ENCODE results near the gene RRP9.

RRP9 gene

GRCh38 chr3:51970606-51971300 is 29.0 kb upstream of the RRP9 start:
- no peak for DNase-seq

- no peak for DNase-seq
Measured at GRCh38 chr3:51969841-51970240, 28.1 kb upstream of the RRP9 start.

GRCh38 chr3:51968883-51969678 is 27.4 kb upstream of the RRP9 start:
- no peak for DNase-seq

GRCh38 chr3:51968170-51968775 is 26.6 kb upstream of the RRP9 start:
- DNase-seq, result no peak

GRCh38 chr3:51967384-51968169 is 25.9 kb upstream of the RRP9 start, which contains the start of gene PCBP4:
PCBP4 (minus strand) TSS chr3:51967454; CDS start chr3:51961240, 6,214 bp downstream.
- DNase-seq, result no peak

GRCh38 chr3:51966922-51967383 is 25.2 kb upstream of the RRP9 start:
- DNase-seq, result no peak

GRCh38 chr3:51966486-51966885 is 24.8 kb upstream of the RRP9 start:
- DNase-seq, result no peak

GRCh38 chr3:51966016-51966415 is 24.3 kb upstream of the RRP9 start:
- DNase-seq, result no peak

- no peak for DNase-seq
Measured at GRCh38 chr3:51964521-51964920, 22.8 kb upstream of the RRP9 start.

- no peak for DNase-seq
Measured at GRCh38 chr3:51963951-51964451, 22.3 kb upstream of the RRP9 start.

- no peak for DNase-seq
Measured at GRCh38 chr3:51962854-51963530, 21.3 kb upstream of the RRP9 start.

GRCh38 chr3:51961602-51962569 is 20.2 kb upstream of the RRP9 start:
- DNase-seq, result no peak

GRCh38 chr3:51961011-51961410 is 19.3 kb upstream of the RRP9 start:
- no peak for DNase-seq

GRCh38 chr3:51960386-51960785 is 18.7 kb upstream of the RRP9 start:
- no peak for DNase-seq

- no peak for DNase-seq
Measured at GRCh38 chr3:51959651-51960050, 17.9 kb upstream of the RRP9 start.

GRCh38 chr3:51958603-51959521 is 17.2 kb upstream of the RRP9 start:
- DNase-seq, result no peak

GRCh38 chr3:51957520-51958205 is 16.0 kb upstream of the RRP9 start:
- no peak for DNase-seq

- DNase-seq, result no peak
Measured at GRCh38 chr3:51955893-51956770, 14.4 kb upstream of the RRP9 start.
